ENCODE data around the gene LSM5.

LSM5 gene

DNA sequence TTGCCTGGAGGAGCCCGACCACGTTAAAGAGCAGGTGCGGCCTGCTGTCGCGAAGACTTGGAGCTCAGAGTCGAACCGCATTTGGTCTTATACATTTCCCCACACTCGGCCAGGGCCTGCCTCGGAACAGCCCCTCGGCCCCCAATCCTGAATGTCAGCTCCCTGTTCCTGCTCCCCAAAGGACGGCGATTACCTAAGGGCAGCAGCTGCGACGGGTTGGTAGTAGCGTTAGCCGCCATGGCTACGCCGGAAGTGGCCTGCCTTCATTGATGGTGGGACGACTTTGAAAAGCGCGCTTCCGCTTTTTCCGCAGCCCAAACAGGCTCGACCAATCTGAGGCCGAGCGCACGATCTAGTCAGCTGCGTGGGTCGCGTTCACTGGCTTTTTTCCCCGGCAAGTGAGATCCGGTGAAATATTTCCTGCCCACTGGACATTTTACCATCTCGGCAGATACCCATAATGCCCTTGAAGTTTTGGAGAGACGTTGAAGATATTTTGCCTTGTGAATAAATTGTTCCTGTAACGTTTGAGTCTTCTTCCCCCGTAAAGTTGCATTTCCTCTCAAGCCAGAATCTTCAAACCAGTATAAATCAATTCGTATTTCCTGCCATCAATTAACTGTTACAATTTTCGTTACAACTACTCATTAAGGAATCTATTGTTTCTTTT lies at the start of gene LSM5:
TSS of gene LSM5 (minus strand) at position 254 of the 670 bp plus-strand sequence. CDS start at position 239, 15 bp downstream.
- DNase-seq: peak; percentile 66 to 81 (median 76)

GRCh38 chr7:32539366-32539765 lies 49.2 kb upstream of the LSM5 start:
- DNase-seq: no peak

GRCh38 chr7:32537760-32538159 lies 47.6 kb upstream of the LSM5 start:
- no peak for DNase-seq

- DNase-seq: no peak
Measured at GRCh38 chr7:32536585-32536984, 46.4 kb upstream of the LSM5 start.

GRCh38 chr7:32536016-32536415 lies 45.8 kb upstream of the LSM5 start:
- no peak for DNase-seq

DNA sequence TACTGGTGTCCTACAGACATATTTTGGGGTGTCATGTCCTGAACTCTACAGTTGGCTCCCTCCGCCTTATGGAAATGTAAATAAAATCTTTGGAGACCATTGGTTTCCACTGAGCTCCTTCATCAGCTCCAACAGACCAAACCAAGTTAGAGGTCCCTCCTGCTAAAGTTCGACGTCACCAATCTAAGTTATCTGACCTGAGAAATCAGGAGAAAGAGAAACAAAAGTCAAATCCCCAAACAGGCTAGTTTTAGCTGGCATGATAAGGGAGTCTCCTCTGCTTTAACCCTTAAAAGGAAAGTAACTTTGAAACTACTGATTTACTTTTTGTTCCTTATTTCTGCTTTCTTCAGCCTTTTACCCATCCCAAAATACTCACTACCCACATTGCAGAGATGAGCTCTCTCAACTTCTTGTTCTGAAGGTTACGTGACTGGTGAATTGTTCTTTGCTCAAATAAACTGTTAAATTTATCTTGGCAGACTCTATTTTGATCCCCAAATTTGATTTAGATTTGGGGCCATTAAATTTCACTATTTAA lies 45.1 kb upstream of the LSM5 start:
- DNase-seq: no peak

DNA sequence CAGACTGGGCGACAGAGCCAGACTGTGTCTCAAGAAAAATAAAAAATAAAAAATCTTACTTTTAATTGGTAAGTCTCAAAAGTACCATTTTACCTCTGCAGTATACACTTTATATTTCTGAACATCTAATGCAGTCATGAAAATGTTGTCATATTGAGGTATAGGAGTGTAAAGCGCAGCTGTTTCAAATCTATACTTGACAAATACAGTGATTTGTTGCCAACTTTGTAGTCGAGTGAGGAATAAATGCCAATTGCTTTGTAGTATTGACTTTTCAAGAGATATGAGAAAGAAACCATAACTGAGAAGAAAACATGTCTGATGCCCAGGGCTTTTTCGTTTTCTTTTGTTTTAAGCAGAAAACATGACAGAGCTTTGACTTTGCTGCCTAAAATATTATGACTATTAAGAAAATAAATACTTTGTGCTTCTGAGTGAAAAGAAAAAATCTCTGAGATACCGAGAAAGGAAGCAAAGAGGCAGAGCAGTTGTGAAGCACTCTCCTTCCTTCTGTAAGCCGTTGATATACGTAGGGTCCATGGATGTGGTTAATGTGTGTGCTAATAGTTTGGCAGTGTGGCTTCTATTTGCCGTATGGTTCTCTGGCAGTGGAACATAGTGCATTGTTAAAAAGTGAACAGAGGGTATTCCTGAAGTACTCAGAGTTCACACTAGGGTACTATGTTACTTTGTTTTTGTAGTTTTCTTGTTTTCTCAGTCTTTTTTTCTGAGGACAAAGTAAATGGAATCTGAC lies 43.3 kb upstream of the LSM5 start:
- DNase-seq: no peak

DNA sequence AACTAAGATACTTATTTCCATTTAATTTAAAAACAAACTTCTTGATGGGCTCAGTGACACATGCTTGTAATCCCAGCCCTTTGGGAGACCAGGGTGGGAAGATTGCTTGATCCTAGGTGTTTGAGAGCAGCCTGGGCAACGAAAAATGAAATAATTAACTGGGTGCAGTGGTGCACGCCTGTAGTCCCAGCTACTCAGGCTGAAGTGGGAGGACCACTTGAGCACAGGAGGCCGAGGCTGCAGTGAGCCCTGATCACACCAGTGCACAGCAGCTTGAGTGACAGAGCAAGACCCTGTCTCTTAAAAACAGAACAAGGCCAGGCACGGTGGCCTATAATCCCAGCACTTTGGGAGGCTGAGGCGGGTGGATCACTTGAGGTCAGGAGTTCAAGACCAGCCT lies 42.5 kb upstream of the LSM5 start:
- DNase-seq: no peak

DNA sequence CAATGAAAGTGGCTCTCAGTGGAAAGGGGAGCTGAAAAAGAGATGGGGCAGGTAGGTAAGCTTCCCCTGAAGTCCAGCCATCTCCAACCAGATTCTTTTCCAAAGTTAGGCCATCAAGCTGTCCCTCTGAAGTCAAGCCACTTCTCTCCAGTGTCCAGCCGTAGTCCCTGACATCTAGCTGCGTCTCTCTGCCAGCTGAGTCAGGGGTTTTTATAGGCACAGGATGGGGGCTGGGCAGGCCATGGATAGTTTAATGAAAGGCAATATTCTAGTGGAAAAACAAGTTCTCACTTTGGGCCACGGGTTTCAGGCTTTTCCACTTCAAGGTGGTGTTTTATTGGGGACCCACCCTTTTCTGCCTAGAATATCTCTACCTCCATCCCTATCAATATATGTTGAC lies 41.9 kb upstream of the LSM5 start:
- no peak for DNase-seq

GRCh38 chr7:32531402-32531801 lies 41.2 kb upstream of the LSM5 start:
- no peak for DNase-seq

DNA sequence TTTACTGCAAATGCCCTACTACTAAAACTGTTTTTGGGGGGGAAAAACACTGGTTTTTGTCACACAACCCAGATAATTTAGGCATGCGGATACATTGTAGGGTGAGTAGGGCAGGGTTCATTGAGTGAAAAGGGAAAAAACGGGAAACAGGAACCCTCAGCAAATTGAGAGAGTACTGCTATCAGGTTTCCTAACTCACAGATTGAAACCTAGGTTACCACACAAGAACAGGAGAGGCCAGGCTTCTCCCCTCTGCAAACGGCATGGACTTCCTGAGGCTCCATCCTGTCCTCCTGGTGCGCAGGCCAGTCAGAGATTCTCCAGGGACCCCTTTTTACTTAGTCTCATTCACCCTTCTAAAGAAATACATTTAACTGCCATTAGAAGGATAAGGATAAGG lies 35.7 kb upstream of the LSM5 start:
- DNase-seq: no peak

GRCh38 chr7:32524631-32525030 lies 34.5 kb upstream of the LSM5 start:
- no peak for DNase-seq

- no peak for DNase-seq
Measured at GRCh38 chr7:32522746-32523530, 32.8 kb upstream of the LSM5 start.

GRCh38 chr7:32519763-32520162 lies 29.6 kb upstream of the LSM5 start:
- no peak for DNase-seq

- no peak for DNase-seq
Measured at GRCh38 chr7:32518534-32519140, 28.5 kb upstream of the LSM5 start.

DNA sequence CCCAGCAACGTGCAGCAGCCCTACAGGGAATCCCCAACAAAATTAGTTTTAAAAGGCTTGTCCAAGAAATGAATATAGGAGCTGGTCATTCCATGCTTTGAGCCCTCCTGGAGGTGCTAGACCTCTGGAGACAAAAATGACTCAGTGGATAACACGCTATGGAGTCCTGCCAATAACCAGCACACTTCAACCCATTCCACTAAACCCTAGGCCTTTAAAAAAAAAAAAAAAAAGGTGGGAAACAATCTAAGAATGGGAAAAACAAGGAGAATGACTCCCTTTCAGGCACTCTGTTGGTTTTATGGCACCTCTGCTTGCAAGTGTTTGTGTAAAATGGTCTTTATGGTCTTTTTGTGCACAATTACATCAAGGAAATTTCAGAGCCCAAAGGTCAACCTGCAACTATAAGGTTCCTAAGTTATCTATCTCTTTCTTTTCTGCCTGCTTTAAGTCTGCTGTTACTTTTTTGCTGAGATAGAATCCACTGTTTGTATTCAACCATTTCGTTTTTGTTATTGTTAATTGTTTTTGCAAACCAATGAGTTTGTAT lies 26.4 kb upstream of the LSM5 start:
- no peak for DNase-seq

DNA sequence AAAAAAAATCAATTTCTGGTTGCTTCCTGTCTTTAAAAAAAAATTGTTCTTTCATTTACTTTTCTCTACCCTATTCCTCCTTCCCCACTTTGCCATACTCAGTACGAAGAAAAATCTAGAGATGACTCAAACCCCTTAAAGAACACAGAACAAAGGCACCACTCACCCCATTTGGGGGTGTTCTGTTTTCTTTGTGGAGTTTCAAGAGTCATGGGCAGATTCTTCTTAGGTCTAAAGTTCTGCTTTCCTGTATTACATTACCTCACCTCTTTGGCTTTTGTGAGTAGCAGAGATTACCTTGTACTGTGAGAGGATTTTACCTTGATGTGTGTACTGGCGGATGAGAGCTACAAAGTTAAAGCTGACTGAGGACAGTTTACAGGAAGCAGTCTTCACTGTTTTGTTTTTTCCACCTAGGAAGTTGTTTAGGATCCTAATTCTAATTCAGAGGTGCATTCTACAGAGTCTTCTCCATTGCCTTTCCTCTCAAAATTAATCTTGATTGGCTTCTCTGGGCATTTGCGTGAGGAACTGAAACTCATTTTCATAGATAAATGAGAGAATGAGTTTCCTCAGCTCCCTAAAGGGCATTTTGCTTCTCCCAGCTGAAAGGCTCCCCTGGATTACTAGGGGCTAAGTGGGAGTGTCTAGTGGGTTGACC lies 25.8 kb upstream of the LSM5 start:
- DNase-seq: no peak

GRCh38 chr7:32513210-32513609 lies 23.0 kb upstream of the LSM5 start:
- DNase-seq: no peak

DNA sequence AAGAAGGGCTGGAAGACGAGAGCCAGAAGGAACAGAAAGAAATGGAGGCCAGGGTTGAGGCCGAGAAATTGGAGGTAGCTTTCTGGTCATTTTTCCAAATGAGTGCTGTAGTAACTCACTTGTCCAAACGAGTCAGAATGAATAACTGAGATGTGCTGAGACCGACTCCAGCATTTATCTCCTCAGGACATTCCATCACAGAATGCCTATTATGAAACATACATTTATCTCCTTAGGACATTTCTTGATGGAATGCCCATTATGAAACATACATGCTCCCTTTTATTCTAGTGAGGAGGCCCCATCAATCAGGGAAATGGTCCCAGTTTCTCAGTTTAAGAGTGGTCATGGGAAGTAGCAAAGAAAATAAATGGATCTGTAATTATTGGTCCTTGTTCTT lies 21.6 kb upstream of the LSM5 start:
- DNase-seq: no peak

- no peak for DNase-seq
Measured at GRCh38 chr7:32507414-32507813, 17.2 kb upstream of the LSM5 start.

- DNase-seq: no peak
Measured at GRCh38 chr7:32506266-32507054, 16.3 kb upstream of the LSM5 start.
